ENCODE results near the gene XPO6.
"Not testable (repeated sequence)": the region's sequence is repeated elsewhere in the genome, so short reads cannot be mapped to it uniquely, and the experiment has no call there.

DNA sequence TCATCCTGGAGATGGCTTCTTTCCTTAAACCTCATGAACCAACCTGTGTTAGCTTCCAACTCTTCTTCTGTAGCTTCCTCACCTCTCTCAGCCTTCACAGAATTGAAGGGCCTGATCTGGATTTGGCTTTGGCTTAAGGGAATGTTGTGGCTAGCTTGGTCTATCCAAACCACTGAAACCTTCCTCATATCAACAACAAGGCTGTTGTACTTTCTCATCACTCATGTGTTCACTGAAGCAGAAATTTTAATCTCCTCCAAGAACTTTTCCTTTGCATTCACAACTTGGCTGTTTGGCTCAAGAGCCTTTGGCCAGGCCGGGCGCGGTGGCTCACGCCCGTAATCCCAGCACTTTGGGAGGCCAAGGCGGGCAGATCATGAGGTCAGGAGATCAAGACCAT is 95.9 kb downstream of the XPO6 start:
- TF ChIP-seq, protein P1, sequence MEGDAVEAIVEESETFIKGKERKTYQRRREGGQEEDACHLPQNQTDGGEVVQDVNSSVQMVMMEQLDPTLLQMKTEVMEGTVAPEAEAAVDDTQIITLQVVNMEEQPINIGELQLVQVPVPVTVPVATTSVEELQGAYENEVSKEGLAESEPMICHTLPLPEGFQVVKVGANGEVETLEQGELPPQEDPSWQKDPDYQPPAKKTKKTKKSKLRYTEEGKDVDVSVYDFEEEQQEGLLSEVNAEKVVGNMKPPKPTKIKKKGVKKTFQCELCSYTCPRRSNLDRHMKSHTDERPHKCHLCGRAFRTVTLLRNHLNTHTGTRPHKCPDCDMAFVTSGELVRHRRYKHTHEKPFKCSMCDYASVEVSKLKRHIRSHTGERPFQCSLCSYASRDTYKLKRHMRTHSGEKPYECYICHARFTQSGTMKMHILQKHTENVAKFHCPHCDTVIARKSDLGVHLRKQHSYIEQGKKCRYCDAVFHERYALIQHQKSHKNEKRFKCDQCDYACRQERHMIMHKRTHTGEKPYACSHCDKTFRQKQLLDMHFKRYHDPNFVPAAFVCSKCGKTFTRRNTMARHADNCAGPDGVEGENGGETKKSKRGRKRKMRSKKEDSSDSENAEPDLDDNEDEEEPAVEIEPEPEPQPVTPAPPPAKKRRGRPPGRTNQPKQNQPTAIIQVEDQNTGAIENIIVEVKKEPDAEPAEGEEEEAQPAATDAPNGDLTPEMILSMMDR (conservative IDR thresholded peaks at IDR 0.05; ENCODE audit: low read length): not testable (repeated sequence)
- TF ChIP-seq EZH2phosphoT487 (IDR thresholded peaks at IDR 0.05; ENCODE audit: borderline replicate concordance): not testable (repeated sequence)
